ENCODE measurements around the gene SDF4. TPM values are rescaled to one million over a fixed set of nuclear protein-coding genes. Genes with fewer than 3 reads are reported as not detected.

SDF4 gene
- total and polyA plus RNA-seq, 2 experiments from 2014 or later: 45.0 to 62.6 TPM

DNA sequence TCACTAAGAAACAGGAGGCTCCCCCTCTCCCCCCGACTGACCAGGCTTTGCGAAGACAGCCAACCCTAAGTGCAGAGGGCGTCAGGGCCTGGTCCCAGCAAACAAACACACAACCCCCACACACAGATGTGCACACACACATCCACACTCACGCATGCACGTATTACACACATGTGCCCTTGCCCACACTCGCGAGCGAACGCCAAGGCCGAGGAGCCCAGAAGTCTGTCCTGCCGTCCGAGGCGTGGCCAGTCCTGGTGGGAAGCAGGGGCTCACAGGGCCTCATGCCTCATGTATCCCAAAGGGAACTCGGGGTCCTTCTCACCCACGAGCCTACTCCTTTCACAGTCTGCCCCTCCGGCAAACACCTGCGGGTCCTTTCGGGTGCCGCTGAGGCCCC, 2.0 kb downstream of the SDF4 start (continued):
- TF ChIP-seq, protein P1, sequence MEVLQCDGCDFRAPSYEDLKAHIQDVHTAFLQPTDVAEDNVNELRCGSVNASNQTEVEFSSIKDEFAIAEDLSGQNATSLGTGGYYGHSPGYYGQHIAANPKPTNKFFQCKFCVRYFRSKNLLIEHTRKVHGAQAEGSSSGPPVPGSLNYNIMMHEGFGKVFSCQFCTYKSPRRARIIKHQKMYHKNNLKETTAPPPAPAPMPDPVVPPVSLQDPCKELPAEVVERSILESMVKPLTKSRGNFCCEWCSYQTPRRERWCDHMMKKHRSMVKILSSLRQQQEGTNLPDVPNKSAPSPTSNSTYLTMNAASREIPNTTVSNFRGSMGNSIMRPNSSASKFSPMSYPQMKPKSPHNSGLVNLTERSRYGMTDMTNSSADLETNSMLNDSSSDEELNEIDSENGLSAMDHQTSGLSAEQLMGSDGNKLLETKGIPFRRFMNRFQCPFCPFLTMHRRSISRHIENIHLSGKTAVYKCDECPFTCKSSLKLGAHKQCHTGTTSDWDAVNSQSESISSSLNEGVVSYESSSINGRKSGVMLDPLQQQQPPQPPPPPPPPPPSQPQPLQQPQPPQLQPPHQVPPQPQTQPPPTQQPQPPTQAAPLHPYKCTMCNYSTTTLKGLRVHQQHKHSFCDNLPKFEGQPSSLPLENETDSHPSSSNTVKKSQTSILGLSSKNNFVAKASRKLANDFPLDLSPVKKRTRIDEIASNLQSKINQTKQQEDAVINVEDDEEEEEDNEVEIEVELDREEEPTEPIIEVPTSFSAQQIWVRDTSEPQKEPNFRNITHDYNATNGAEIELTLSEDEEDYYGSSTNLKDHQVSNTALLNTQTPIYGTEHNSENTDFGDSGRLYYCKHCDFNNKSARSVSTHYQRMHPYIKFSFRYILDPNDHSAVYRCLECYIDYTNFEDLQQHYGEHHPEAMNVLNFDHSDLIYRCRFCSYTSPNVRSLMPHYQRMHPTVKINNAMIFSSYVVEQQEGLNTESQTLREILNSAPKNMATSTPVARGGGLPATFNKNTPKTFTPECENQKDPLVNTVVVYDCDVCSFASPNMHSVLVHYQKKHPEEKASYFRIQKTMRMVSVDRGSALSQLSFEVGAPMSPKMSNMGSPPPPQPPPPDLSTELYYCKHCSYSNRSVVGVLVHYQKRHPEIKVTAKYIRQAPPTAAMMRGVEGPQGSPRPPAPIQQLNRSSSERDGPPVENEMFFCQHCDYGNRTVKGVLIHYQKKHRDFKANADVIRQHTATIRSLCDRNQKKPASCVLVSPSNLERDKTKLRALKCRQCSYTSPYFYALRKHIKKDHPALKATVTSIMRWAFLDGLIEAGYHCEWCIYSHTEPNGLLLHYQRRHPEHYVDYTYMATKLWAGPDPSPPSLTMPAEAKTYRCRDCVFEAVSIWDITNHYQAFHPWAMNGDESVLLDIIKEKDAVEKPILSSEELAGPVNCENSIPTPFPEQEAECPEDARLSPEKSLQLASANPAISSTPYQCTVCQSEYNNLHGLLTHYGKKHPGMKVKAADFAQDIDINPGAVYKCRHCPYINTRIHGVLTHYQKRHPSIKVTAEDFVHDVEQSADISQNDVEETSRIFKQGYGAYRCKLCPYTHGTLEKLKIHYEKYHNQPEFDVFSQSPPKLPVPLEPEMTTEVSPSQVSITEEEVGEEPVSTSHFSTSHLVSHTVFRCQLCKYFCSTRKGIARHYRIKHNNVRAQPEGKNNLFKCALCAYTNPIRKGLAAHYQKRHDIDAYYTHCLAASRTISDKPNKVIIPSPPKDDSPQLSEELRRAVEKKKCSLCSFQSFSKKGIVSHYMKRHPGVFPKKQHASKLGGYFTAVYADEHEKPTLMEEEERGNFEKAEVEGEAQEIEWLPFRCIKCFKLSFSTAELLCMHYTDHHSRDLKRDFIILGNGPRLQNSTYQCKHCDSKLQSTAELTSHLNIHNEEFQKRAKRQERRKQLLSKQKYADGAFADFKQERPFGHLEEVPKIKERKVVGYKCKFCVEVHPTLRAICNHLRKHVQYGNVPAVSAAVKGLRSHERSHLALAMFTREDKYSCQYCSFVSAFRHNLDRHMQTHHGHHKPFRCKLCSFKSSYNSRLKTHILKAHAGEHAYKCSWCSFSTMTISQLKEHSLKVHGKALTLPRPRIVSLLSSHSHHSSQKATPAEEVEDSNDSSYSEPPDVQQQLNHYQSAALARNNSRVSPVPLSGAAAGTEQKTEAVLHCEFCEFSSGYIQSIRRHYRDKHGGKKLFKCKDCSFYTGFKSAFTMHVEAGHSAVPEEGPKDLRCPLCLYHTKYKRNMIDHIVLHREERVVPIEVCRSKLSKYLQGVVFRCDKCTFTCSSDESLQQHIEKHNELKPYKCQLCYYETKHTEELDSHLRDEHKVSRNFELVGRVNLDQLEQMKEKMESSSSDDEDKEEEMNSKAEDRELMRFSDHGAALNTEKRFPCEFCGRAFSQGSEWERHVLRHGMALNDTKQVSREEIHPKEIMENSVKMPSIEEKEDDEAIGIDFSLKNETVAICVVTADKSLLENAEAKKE (CRISPR knock-in tag; IDR thresholded peaks at IDR 0.05): no peak
- no peak for TF ChIP-seq EZH2 (IDR thresholded peaks at IDR 0.05; ENCODE audit: low read depth, unreplicated experiment)

DNA sequence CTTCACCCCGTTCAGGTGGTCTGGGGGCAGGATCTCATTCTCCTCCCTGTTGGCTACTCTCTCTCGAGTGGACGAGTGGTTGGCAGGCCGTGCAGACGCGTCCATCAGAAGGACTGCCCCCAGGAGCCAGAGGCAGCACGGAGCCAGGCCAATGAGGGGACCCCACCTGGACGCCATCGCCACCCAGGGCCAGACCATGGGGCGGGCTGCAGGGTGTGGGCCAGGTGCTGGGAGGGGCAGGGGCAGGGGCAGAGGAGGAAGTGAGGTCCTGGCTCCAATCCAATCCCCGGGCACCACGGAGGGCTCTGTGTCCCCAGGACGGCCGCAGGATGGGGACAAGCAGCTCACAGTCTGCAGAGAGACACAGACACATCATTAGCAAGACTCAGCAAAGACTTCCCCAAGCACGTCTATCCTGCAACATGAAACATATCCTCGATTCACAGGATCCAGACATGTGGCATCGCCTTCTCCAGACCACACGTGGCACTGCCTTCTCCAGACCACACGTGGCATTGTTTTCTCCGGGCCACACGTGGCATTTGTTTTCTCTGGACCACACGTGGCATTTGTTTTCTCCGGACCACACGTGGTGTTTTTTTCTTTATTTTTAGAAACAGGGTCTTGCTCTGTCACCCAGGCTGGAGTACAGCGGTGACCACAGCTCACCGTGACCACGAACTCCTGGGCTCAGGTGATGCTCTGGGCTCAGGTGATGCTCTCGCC, 3.0 kb downstream of the SDF4 start:
- Histone ChIP-seq H3K4me1 (ENCODE audit: insufficient read depth) (peaks cover 6% of the 10 kb centered on the region), H4K20me1 (replicated peaks; ENCODE audit: insufficient read depth) (peaks cover 8% of the 10 kb centered on the region), H3K27ac (ENCODE audit: low read depth) (no peak overlapping the region), H3K27me3 (ENCODE audit: insufficient read depth) (no peaks in the 10 kb centered on the region), H2AFZ (no peak overlapping the region), H3K9me2 (ENCODE audit: insufficient read depth) (no peaks in the 10 kb centered on the region), H3K36me3 (ENCODE audit: insufficient read depth) (no peaks in the 10 kb centered on the region), H3K79me2 (replicated peaks; ENCODE audit: insufficient read depth) (peaks cover 35% of the 10 kb centered on the region), H3F3A (replicated peaks; ENCODE audit: low read depth) (peaks cover 8% of the 10 kb centered on the region; the same call in 1 of the 2 replicates), H3K4me3 (no peak overlapping the region), H3K4me2 (no peak overlapping the region)
- no peak for ATAC-seq
- Mint-ChIP-seq H3K4me1 (peaks cover 12% of the 10 kb centered on the region), H3K36me3 (ENCODE audit: low read depth) (peaks cover 24% of the 10 kb centered on the region), H3K4me3 (no peak overlapping the region), H3K27ac (no peak overlapping the region), H3K9me3 (peaks cover 5% of the 10 kb centered on the region), H3K27me3 (ENCODE audit: insufficient read depth, low read depth, poor library complexity) (peaks cover 14% of the 10 kb centered on the region)
- no peak for DNase-seq (ENCODE audit: low spot score)
- TF ChIP-seq ZNF114 (CRISPR knock-in tag; IDR thresholded peaks at IDR 0.05): no peak
- TF ChIP-seq EZH2 (IDR thresholded peaks at IDR 0.05; ENCODE audit: low read depth, unreplicated experiment): no peak
- TF ChIP-seq POLR2AphosphoS5 (IDR thresholded peaks at IDR 0.05; ENCODE audit: low read depth): no peak
- TF ChIP-seq, protein P2, sequence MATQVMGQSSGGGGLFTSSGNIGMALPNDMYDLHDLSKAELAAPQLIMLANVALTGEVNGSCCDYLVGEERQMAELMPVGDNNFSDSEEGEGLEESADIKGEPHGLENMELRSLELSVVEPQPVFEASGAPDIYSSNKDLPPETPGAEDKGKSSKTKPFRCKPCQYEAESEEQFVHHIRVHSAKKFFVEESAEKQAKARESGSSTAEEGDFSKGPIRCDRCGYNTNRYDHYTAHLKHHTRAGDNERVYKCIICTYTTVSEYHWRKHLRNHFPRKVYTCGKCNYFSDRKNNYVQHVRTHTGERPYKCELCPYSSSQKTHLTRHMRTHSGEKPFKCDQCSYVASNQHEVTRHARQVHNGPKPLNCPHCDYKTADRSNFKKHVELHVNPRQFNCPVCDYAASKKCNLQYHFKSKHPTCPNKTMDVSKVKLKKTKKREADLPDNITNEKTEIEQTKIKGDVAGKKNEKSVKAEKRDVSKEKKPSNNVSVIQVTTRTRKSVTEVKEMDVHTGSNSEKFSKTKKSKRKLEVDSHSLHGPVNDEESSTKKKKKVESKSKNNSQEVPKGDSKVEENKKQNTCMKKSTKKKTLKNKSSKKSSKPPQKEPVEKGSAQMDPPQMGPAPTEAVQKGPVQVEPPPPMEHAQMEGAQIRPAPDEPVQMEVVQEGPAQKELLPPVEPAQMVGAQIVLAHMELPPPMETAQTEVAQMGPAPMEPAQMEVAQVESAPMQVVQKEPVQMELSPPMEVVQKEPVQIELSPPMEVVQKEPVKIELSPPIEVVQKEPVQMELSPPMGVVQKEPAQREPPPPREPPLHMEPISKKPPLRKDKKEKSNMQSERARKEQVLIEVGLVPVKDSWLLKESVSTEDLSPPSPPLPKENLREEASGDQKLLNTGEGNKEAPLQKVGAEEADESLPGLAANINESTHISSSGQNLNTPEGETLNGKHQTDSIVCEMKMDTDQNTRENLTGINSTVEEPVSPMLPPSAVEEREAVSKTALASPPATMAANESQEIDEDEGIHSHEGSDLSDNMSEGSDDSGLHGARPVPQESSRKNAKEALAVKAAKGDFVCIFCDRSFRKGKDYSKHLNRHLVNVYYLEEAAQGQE (IDR thresholded peaks at IDR 0.05; ENCODE audit: unreplicated experiment): no peak
- no peak for TF ChIP-seq ZNF331 (CRISPR knock-in tag; IDR thresholded peaks at IDR 0.05; ENCODE audit: low read depth)
- TF ChIP-seq, protein P3, sequence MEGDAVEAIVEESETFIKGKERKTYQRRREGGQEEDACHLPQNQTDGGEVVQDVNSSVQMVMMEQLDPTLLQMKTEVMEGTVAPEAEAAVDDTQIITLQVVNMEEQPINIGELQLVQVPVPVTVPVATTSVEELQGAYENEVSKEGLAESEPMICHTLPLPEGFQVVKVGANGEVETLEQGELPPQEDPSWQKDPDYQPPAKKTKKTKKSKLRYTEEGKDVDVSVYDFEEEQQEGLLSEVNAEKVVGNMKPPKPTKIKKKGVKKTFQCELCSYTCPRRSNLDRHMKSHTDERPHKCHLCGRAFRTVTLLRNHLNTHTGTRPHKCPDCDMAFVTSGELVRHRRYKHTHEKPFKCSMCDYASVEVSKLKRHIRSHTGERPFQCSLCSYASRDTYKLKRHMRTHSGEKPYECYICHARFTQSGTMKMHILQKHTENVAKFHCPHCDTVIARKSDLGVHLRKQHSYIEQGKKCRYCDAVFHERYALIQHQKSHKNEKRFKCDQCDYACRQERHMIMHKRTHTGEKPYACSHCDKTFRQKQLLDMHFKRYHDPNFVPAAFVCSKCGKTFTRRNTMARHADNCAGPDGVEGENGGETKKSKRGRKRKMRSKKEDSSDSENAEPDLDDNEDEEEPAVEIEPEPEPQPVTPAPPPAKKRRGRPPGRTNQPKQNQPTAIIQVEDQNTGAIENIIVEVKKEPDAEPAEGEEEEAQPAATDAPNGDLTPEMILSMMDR (conservative IDR thresholded peaks at IDR 0.05; ENCODE audit: low read depth in 2 of 2): no peak
- TF ChIP-seq, protein P4, sequence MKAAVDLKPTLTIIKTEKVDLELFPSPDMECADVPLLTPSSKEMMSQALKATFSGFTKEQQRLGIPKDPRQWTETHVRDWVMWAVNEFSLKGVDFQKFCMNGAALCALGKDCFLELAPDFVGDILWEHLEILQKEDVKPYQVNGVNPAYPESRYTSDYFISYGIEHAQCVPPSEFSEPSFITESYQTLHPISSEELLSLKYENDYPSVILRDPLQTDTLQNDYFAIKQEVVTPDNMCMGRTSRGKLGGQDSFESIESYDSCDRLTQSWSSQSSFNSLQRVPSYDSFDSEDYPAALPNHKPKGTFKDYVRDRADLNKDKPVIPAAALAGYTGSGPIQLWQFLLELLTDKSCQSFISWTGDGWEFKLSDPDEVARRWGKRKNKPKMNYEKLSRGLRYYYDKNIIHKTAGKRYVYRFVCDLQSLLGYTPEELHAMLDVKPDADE (IDR thresholded peaks at IDR 0.05): no peak
- TF ChIP-seq EZH2phosphoT487 (IDR thresholded peaks at IDR 0.05; ENCODE audit: unreplicated experiment): no peak
- no peak for TF ChIP-seq JUNB (IDR thresholded peaks at IDR 0.05; ENCODE audit: unreplicated experiment)
- TF ChIP-seq NANOG (IDR thresholded peaks at IDR 0.05; ENCODE audit: borderline replicate concordance): no peak
- TF ChIP-seq CREB1 (CRISPR knock-in tag; IDR thresholded peaks at IDR 0.05; ENCODE audit: low read depth): no peak
